Ovary (tissue), 3 donors: ENCODE measurements around the gene TUBB6.

ENCODE experiments used
- CTCF ChIP-seq, 3 donors: fragments of 450-650 bp in 2 of 3; fragments of 200-600 bp in 1 of 3; IDR thresholded peaks; one replicate each; pipeline versions ENCODE4 v1.5.1 to v1.8.0; 2016 to 2022; ENCODE audit warnings: antibody characterized with exemption in 3 of 3, mild to moderate bottlenecking in 1 of 3
- EP300 ChIP-seq: sonication (generic); formaldehyde crosslinking; IDR thresholded peaks from one replicate; pipeline ENCODE4 v1.6.1; 2017; ENCODE audit warnings: antibody characterized with exemption
- POLR2A ChIP-seq: fragments of 450-650 bp; IDR thresholded peaks from one replicate; pipeline ENCODE4 v1.6.1; 2017; ENCODE audit warnings: antibody characterized with exemption, mild to moderate bottlenecking, moderate library complexity
- donor health status: DM: no; HTN: no; CAD: no.

GRCh38 chr18:12318334-12318697, 10.3 kb downstream of the TUBB6 start:
- no peak for TF ChIP-seq CTCF (IDR thresholded peaks at IDR 0.05)
- no peak for TF ChIP-seq POLR2A
- TF ChIP-seq EP300, result no peak
